ENCODE measurements around the gene FAF1. TPM values are rescaled to one million over a fixed set of nuclear protein-coding genes. Genes with fewer than 3 reads are reported as not detected.

FAF1 gene
- total RNA-seq, 2 donors from 2014 or later, result 60.3 to 66.7 TPM

DNA sequence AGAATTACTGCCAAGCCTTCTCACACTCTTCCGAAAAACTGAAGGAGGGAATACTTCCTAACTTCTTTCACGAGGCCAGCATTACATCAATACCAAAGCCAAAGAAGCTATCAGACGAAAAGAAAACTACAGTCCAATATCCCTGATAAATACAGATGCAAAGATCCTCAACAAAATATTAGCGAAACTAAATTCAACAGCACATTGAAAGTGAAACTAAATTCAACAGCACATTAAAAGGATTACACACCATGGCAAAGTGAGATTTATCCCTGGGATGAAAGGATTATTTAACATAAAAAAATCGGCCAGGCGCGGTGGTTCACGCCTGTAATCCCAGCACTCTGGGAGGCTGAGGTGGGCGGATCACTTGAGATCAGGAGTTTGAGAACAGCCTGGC lies 176.8 kb downstream of the FAF1 start:
- H3K27me3 ChIP-seq, result no peaks in the 10 kb centered on the region
- no peak overlapping the region for H3K4me3 ChIP-seq
- H3K9me3 ChIP-seq, result no peaks in the 10 kb centered on the region
- no peak overlapping the region for H3K9ac ChIP-seq (ENCODE audit: low read depth in 2 of 2, low read length in 2 of 2)
- no peak for TF ChIP-seq CTCF (IDR thresholded peaks at IDR 0.05)
- no peak overlapping the region for H3K27ac ChIP-seq
- no peaks in the 10 kb centered on the region for H3K4me1 ChIP-seq
- no peak for DNase-seq
- intact Hi-C loops (cut with DNase I), result loop anchor here (10.0 kb wide), 1 partner anchor 112 kb away; no protein-coding TSS in a partner anchor
- H3K36me3 ChIP-seq, result no peaks in the 10 kb centered on the region

DNA sequence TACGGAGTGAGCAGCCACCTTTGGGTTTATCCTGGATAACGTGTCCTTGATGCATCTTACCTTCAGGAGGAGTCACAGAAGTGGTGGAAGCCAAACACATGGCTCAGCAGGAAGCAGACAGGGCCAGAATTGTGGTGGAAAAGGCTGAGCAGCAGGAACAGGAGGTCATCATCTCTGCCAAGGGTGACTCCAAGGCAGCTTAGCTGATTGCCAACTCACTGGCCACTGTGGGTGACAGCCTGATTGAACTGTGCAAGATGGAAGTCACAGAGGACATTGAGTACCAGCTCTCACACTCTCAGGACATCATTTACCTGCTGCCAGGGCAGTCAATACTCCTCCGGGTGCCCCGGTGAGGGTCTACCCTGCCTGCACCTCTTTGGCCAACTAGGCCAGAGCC lies 179.3 kb downstream of the FAF1 start:
- intact Hi-C loops (cut with DNase I), result loop anchor here (10.0 kb wide), 1 partner anchor 114 kb away; no protein-coding TSS in a partner anchor
- H3K9me3 ChIP-seq, result no peaks in the 10 kb centered on the region
- no peak overlapping the region for H3K9ac ChIP-seq (ENCODE audit: low read depth in 2 of 2, low read length in 2 of 2)
- DNase-seq, result no peak
- H3K4me3 ChIP-seq, result no peak overlapping the region
- H3K27me3 ChIP-seq, result no peaks in the 10 kb centered on the region
- no peaks in the 10 kb centered on the region for H3K4me1 ChIP-seq
- TF ChIP-seq CTCF (IDR thresholded peaks at IDR 0.05), result no peak
- no peak overlapping the region for H3K27ac ChIP-seq
- H3K36me3 ChIP-seq, result no peaks in the 10 kb centered on the region

DNA sequence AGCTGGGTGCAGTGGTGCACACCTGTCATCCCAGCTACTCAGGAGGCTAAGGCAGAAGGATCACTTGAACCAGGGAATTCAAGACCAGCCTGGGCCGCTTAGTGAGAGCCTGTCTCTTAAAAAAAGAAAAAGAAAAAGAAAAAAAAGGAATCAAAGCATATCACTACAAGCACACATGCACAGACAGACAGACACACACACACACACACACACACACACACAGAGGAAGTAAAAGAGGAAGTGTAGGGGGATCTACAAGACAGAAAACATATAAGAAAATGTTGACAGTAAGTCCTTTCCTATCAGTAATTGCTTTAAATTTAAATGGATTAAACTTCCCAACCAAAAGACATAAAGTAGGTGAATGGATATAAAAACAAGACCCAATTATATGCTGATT lies 180.3 kb downstream of the FAF1 start:
- H3K27me3 ChIP-seq, result no peaks in the 10 kb centered on the region
- H3K4me3 ChIP-seq, result no peak overlapping the region
- no peak for DNase-seq
- H3K9me3 ChIP-seq, result no peaks in the 10 kb centered on the region
- no peak overlapping the region for H3K27ac ChIP-seq
- intact Hi-C loops (cut with DNase I), result loop anchor here (5.0 to 10.0 kb wide), 3 partner anchors 115 to 412 kb away; no protein-coding TSS in a partner anchor
- H3K9ac ChIP-seq (ENCODE audit: low read depth in 2 of 2, low read length in 2 of 2), result no peak overlapping the region
- no peak for TF ChIP-seq CTCF (IDR thresholded peaks at IDR 0.05)
- no peaks in the 10 kb centered on the region for H3K4me1 ChIP-seq
- H3K36me3 ChIP-seq, result no peaks in the 10 kb centered on the region

DNA sequence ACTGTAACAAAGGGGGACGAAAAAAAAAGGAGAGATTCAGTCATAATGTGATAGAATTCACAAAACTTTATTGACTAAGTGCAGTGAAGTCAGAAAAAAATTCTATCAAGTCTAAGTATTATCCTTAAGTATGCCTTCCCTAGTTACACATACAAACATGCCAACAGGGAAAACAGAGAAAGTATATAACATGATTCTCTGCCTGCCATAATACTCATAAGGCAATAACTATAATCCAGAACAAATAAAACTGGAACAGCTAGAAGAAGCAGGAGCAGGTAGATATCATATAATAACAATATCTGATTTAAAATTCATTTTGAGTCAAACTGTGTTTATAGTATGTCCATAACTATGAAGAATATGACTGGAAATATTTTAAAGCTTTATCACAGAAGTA lies 184.3 kb downstream of the FAF1 start:
- no peak overlapping the region for H3K9ac ChIP-seq (ENCODE audit: low read depth in 2 of 2, low read length in 2 of 2)
- H3K27me3 ChIP-seq, result no peaks in the 10 kb centered on the region
- H3K27ac ChIP-seq, result no peak overlapping the region
- H3K36me3 ChIP-seq, result no peaks in the 10 kb centered on the region
- intact Hi-C loops (cut with DNase I), result loop anchor here (5.0 to 10.0 kb wide), 2 partner anchors 279 to 417 kb away; no protein-coding TSS in a partner anchor
- H3K9me3 ChIP-seq, result no peaks in the 10 kb centered on the region
- H3K4me1 ChIP-seq, result no peaks in the 10 kb centered on the region
- no peak for TF ChIP-seq CTCF (IDR thresholded peaks at IDR 0.05)
- H3K4me3 ChIP-seq, result no peak overlapping the region
- DNase-seq, result no peak

GRCh38 chr1:50774759-50775351 lies 185.2 kb downstream of the FAF1 start:
- Histone ChIP-seq H3K36me3 (no peaks in the 10 kb centered on the region), H3K27ac (no peak overlapping the region), H3K9me3 (no peaks in the 10 kb centered on the region), H3K27me3 (no peaks in the 10 kb centered on the region), H3K4me3 (no peak overlapping the region), H3K9ac (ENCODE audit: low read depth in 2 of 2, low read length in 2 of 2) (no peak overlapping the region), H3K4me1 (no peaks in the 10 kb centered on the region)
- intact Hi-C loops (cut with DNase I), result loop anchor here (5.0 to 10.0 kb wide), 2 partner anchors 280 to 417 kb away; no protein-coding TSS in a partner anchor
- DNase-seq, result no peak
- TF ChIP-seq CTCF (IDR thresholded peaks at IDR 0.05), result peak; percentile 77
